Duodenal mucosa (tissue), 2 donors: ENCODE data around the gene KRTAP5-3.

ENCODE experiments used
- H3K27ac ChIP-seq: one replicate; pipeline ENCODE4 v1.7.0; 2013; ENCODE audit warnings: low read depth, low read length
- H3K27me3 ChIP-seq, 2 donors: one replicate each; pipeline ENCODE4 v1.7.0; 2013; ENCODE audit warnings: low read length in 2 of 2, control low read depth in 1 of 2; ENCODE audit not compliant: insufficient read depth in 2 of 2, control insufficient read depth in 1 of 2
- H3K36me3 ChIP-seq, 2 donors: one replicate each; pipeline ENCODE4 v1.7.0; 2013; ENCODE audit warnings: low read length in 2 of 2, control low read depth in 1 of 2; ENCODE audit not compliant: insufficient read depth in 2 of 2, control insufficient read depth in 1 of 2
- H3K4me1 ChIP-seq, 2 donors: one replicate each; pipeline ENCODE4 v1.7.0; 2013; ENCODE audit warnings: low read length in 2 of 2, control low read depth in 1 of 2; ENCODE audit not compliant: insufficient read depth in 2 of 2, control insufficient read depth in 1 of 2
- H3K4me3 ChIP-seq, 2 donors: one replicate each; pipeline ENCODE4 v1.7.0; 2013; ENCODE audit warnings: low read length in 2 of 2, low read depth in 1 of 2
- H3K9ac ChIP-seq, 2 donors: one replicate each; pipeline ENCODE4 v1.7.0; 2013; ENCODE audit warnings: low read length in 2 of 2, low read depth in 1 of 2
- H3K9me3 ChIP-seq, 2 donors: one replicate each; pipeline ENCODE4 v1.7.0; 2013; ENCODE audit warnings: low read length in 2 of 2, control low read depth in 1 of 2; ENCODE audit not compliant: control insufficient read depth in 1 of 2

The KRTAP5-3 gene

DNA sequence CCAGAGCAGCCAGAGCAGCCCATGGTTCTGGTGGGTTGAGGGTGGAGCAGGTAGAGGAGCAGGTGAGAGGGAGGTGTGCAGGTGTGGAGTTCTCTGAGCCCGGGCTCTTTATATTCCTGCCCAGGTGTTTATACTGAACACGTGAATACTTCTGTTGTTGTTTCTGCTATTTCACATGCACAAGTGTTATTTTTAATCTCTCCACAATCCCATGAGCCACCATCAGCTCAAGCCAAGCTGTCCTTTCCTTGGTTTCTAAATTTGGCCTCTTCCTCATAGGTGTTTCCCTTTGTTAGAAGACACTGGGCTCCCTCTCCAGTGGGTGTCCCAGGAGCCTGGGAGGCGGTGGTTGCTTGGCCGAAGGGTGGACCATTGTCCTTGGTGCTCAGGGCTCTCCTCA lies at the start of gene KRTAP5-3:
Gene KRTAP5-3 (minus strand): TSS at position 101 of the 400 bp plus-strand sequence. CDS start 78 bp downstream, at position 23.
- no peaks in the 10 kb centered on the region for H3K9me3 ChIP-seq
- no peak within 1 kb of the TSS for H3K4me3 ChIP-seq
- H3K9ac ChIP-seq, result no peak within 1 kb of the TSS
- H3K4me1 ChIP-seq, result no peaks in the 10 kb centered on the region
- H3K27ac ChIP-seq, result no peak within 1 kb of the TSS
- H3K36me3 ChIP-seq, result no peaks in the 10 kb centered on the region
- no peaks in the 10 kb centered on the region for H3K27me3 ChIP-seq

GRCh38 chr11:1656670-1657069 lies 48.4 kb upstream of the KRTAP5-3 start:
- H3K4me1 ChIP-seq, result no peaks in the 10 kb centered on the region
- no peaks in the 10 kb centered on the region for H3K9me3 ChIP-seq
- no peak overlapping the region for H3K4me3 ChIP-seq
- H3K27me3 ChIP-seq, result peaks cover 12 to 19% of the 10 kb centered on the region in 2 donors
- H3K27ac ChIP-seq, result no peak overlapping the region
- H3K9ac ChIP-seq, result no peak overlapping the region
- H3K36me3 ChIP-seq, result no peaks in the 10 kb centered on the region

DNA sequence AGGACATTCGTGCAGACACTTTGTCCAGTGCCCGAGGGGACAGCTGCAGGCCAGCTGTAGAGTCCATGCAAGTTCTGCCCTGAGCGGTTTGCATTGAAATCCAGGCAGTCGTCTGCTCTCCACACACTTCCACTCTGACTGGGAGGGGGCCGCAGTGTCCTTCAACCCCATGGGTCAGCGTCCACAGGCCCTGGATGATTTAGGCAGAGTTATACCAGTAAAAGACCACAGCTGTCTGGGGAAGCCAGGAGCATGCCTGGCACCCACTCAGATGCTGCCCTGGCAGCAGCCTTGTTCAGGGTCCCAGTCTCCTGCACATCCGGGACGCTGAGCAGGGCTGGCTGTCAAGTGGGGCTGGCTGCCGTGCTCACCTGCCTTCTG lies 47.8 kb upstream of the KRTAP5-3 start:
- Histone ChIP-seq H3K4me3 (no peak overlapping the region), H3K27me3 (peaks cover 12 to 19% of the 10 kb centered on the region in 2 donors), H3K27ac (no peak overlapping the region), H3K4me1 (no peaks in the 10 kb centered on the region), H3K9me3 (no peaks in the 10 kb centered on the region), H3K9ac (no peak overlapping the region), H3K36me3 (no peaks in the 10 kb centered on the region)

DNA sequence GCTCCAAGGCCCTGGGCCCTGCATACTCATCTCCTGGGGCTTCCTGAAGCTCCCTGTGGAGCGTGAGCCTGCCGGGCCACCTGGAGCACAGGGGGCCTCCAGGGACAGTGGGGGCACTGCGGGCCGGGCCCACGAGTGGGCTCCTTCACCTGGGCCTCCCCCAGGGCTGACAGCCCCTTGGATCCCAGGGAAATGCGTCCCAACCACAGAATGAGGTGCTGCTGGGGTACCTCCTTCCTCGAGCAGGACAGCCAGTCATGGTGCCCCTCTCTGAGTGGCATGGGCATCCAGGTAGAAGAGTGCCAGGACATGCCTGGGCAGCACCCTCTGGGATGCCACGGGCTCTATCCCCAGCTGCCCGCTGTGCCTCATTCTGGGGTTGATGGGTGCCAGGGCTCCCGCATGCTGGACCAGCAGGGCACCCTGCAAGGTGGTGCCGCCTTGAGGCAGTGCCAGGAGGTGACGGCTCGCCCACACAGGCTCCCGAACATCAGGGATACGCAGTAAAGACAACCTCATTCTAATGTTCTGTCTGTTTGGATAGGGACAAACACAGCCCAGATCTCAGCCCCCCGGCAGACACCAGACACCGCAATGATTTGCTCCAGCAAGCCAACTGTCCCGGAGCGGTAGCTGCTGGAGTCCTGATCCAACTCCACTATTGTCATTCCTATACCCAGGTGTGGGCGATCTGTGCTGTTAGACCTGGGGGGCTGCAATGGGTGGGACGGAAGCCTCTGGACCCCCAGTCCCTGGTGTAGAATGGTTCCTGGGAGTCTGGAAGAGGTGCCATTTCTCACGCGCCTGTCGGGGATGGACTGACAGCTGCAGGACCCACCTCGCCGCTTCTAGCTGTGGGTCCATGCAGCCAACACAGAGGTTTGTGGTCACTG lies 47.2 kb upstream of the KRTAP5-3 start:
- no peaks in the 10 kb centered on the region for H3K36me3 ChIP-seq
- H3K27me3 ChIP-seq, result peaks cover 12 to 17% of the 10 kb centered on the region in 2 donors
- H3K4me1 ChIP-seq, result no peaks in the 10 kb centered on the region
- no peak overlapping the region for H3K9ac ChIP-seq
- no peak overlapping the region for H3K4me3 ChIP-seq
- no peak overlapping the region for H3K27ac ChIP-seq
- no peaks in the 10 kb centered on the region for H3K9me3 ChIP-seq

DNA sequence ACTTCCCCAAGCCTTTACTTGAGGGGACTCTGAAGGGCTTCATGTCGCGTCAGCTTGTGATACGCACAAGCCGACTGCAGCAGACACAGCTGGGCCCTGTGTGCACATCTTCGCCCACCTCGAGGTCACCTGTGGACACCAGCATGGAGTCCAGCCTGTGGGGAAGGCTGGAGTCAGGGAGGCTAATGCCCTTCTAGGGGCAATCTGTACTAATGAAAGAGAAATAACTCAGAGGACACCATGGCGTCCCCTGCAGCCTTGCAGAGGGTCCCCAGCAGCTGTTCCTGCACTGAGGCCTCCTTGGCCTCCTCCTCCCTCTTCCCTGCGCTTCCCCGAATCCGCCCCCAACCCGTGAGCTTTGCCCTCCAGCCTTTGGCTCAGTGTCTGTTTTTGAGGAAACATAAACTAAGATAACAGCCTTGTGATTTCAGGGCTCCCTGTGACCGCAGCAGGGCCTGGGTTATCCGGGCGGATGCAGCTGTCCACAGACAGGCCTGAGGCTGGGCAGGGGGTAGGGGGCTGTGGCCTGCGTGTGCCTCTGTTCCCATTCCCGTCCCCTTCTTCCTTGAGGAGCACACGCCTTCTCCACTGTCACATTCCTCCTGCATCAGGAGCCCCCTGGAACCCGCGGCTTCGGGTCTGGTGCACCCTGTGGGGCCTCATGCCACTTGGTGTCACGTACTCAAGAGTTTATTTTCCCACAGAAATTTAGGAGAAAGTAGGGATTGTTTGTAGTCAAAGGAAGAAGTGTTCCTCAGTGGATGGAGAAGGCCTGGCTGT lies 46.3 kb upstream of the KRTAP5-3 start:
- H3K27ac ChIP-seq, result no peak overlapping the region
- H3K9me3 ChIP-seq, result no peaks in the 10 kb centered on the region
- no peak overlapping the region for H3K9ac ChIP-seq
- no peak overlapping the region for H3K4me3 ChIP-seq
- H3K36me3 ChIP-seq, result no peaks in the 10 kb centered on the region
- H3K27me3 ChIP-seq, result peaks cover 11 to 12% of the 10 kb centered on the region in 2 donors
- no peaks in the 10 kb centered on the region for H3K4me1 ChIP-seq

- Histone ChIP-seq H3K4me1 (no peaks in the 10 kb centered on the region), H3K9ac (no peak overlapping the region), H3K9me3 (no peaks in the 10 kb centered on the region), H3K27ac (no peak overlapping the region), H3K4me3 (no peak overlapping the region), H3K36me3 (no peaks in the 10 kb centered on the region), H3K27me3 (peaks cover 11 to 12% of the 10 kb centered on the region in 2 donors)
Measured at GRCh38 chr11:1653541-1654387, 45.5 kb upstream of the KRTAP5-3 start.

DNA sequence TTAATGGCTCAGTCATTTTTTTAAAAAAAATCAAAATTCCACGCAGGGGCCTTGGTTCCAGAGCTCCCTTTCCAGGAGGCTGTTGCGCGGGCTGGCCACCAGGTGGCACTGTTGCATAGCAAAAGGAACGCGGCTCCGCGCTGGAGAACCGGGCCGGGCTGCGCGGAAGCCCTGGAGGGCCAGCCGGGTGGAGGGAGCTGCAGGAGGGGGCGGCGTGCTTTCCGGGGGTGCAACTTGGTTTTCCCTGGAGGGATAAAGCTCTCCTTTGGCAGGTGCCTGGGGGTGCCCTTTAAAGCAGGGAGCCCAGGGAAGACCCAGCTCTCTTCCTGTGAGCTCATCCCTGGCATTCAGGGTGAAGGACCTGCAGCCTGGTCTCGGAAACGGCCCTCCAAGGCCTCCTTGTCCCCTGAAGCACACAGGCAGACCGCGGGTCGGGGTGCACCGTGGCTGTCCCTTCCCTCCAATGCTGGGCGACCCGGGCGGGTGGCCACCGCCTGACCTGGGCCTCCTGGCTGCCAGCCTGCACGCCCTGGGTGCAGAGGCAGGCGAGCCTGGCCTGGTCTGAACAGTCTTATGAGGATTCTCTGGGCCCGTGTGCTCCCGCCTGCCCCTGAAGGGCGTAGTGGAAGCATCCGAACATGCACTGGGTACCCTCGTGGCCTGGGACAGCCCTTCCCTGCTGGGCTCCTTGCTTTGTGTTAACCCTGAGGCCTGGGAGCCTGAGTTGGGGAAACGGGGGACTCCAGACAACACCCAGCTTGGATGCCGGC lies 44.7 kb upstream of the KRTAP5-3 start:
- H3K27me3 ChIP-seq, result peaks cover 11 to 12% of the 10 kb centered on the region in 2 donors
- H3K27ac ChIP-seq, result no peak overlapping the region
- no peak overlapping the region for H3K4me3 ChIP-seq
- H3K36me3 ChIP-seq, result no peaks in the 10 kb centered on the region
- no peaks in the 10 kb centered on the region for H3K9me3 ChIP-seq
- H3K4me1 ChIP-seq, result no peaks in the 10 kb centered on the region
- H3K9ac ChIP-seq, result no peak overlapping the region

- no peaks in the 10 kb centered on the region for H3K9me3 ChIP-seq
- no peak overlapping the region for H3K9ac ChIP-seq
- H3K27me3 ChIP-seq, result peaks cover 11 to 12% of the 10 kb centered on the region in 2 donors
- no peak overlapping the region for H3K27ac ChIP-seq
- H3K36me3 ChIP-seq, result no peaks in the 10 kb centered on the region
- H3K4me1 ChIP-seq, result no peaks in the 10 kb centered on the region
- no peak overlapping the region for H3K4me3 ChIP-seq
Measured at GRCh38 chr11:1652442-1652770, 44.1 kb upstream of the KRTAP5-3 start.

DNA sequence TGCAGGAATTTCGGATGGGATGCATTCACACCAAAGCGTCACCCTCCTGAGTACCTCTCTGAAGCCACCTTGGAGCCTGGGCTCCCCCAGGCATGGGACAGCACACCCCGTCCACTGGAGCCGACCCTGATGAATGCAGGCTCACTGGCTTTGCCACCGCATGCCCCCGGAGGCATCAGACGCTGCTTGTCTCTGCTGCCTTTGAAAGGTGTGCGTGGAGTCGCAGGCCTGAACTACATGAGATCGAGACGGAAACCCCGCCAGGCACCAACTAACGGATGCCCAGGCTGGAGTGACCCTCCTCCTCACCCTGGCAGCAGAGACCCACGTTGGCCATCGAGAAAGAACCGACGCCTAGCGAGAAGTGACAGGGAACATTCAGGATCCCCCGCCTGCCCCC lies 43.8 kb upstream of the KRTAP5-3 start:
- Histone ChIP-seq H3K9ac (no peak overlapping the region), H3K27me3 (peaks cover 11 to 12% of the 10 kb centered on the region in 2 donors), H3K9me3 (no peaks in the 10 kb centered on the region), H3K4me3 (no peak overlapping the region), H3K36me3 (no peaks in the 10 kb centered on the region), H3K4me1 (no peaks in the 10 kb centered on the region), H3K27ac (no peak overlapping the region)
